Epithelial cell of proximal tubule (primary cell): ENCODE measurements around the gene YLPM1. TPM values are rescaled to one million over a fixed set of nuclear protein-coding genes. Genes with fewer than 3 reads are reported as not detected.

ENCODE experiments used
- DNase-seq: peaks from one replicate; pipeline ENCODE4 v3.0.0-alpha.2; 2011; ENCODE audit warnings: low read depth
- H3K4me3 ChIP-seq: 2 replicates; pipeline ENCODE4 v1.5.1; 2011; ENCODE audit warnings: low read depth, mild to moderate bottlenecking, low read length
- CTCF ChIP-seq: conservative IDR thresholded peaks from 2 replicates; pipeline ENCODE4 v1.5.1; 2012; ENCODE audit warnings: low read depth, mild to moderate bottlenecking, low read length
- total RNA-seq: library from RNA; depleted of rRNA; stranded (reverse); fragments of >200 nt; gene quantifications from 2 replicates; pipeline ENCODE4 v1.2.3, GENCODE V29; 2015

Gene YLPM1
- total RNA-seq, 1 donor from 2014 or later = 22.5 TPM

DNA sequence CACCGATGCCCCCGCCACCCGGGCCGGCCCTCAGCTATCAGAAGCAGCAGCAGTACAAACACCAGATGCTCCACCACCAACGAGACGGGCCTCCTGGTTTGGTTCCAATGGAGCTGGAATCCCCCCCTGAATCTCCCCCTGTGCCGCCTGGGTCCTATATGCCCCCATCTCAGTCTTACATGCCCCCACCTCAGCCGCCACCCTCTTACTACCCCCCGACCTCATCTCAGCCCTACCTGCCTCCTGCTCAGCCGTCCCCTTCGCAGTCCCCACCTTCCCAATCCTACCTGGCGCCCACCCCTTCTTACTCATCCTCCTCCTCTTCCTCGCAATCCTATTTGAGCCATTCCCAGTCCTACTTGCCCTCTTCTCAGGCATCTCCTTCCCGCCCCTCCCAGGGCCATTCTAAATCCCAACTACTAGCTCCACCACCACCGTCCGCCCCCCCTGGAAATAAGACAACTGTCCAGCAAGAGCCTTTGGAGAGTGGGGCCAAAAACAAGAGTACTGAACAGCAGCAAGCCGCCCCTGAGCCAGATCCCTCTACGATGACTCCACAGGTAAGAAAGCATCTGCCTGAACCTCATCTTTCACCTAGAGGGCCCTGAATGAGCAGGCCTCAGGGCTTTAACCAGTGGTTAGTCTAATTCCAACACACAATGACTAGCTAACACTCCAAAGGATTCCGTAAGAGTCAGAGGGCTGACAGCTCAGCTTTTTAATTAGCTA lies 851 bp downstream of the YLPM1 start:
- TF ChIP-seq CTCF = no peak
- peak overlapping the region; percentile 88 for H3K4me3 ChIP-seq
- DNase-seq = no peak

GRCh38 chr14:74765721-74766120 lies 2.6 kb downstream of the YLPM1 start:
- DNase-seq = no peak
- peak overlapping the region; percentile 88 for H3K4me3 ChIP-seq
- no peak for TF ChIP-seq CTCF

GRCh38 chr14:74771399-74771798 lies 8.3 kb downstream of the YLPM1 start:
- TF ChIP-seq CTCF = no peak
- DNase-seq = no peak
- H3K4me3 ChIP-seq = no peak overlapping the region

- no peak for TF ChIP-seq CTCF
- DNase-seq = no peak
- no peak overlapping the region for H3K4me3 ChIP-seq
Measured at GRCh38 chr14:74784634-74785033, 21.5 kb downstream of the YLPM1 start.

- no peak for TF ChIP-seq CTCF
- no peak overlapping the region for H3K4me3 ChIP-seq
- no peak for DNase-seq
Measured at GRCh38 chr14:74785056-74785613, 22.0 kb downstream of the YLPM1 start.

DNA sequence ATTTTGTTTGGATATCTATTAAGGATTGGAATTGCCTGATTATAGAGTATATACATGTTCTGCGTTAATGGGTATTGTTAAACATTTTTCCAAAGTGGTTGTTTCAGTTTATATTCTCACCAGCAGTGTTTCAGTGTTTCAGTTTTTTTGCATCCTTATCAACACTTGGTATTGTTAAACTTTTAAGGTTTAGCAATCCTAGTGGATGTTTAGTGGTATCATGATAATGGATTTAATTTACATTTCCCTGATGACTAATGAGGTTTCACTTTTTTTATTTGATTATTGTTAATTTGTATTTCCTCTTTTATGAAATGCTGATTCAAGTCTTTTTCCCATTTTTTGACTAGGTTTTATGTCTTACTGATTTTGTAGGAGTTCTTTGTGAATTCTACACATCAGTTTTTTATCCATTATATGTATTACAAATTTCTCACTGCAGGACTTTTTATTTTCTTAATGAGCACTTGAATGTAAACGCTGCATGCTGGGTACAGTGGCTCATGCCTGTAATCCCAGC lies 23.7 kb downstream of the YLPM1 start:
- DNase-seq = no peak
- no peak overlapping the region for H3K4me3 ChIP-seq
- no peak for TF ChIP-seq CTCF
